Heart left ventricle (tissue), 13 donors: Measurements from ENCODE around the gene DGAT2.

Experiments
- POLR2A ChIP-seq, 2 donors: fragments of 450-650 bp; IDR thresholded peaks; one replicate each; pipeline ENCODE4 v1.6.1; 2017; ENCODE audit warnings: antibody characterized with exemption in 2 of 2, mild to moderate bottlenecking in 2 of 2, moderate library complexity in 2 of 2
- TF ChIP-seq, protein P1 (sequence below), 12 donors: fragments of 200-600 bp; sonication (generic) in 4 of 12; IDR thresholded peaks; one replicate each; pipeline versions ENCODE4 v1.5.0 to v1.8.0; 2018 to 2022; ENCODE audit warnings: antibody characterized with exemption in 12 of 12, mild to moderate bottlenecking in 5 of 12
- donor health status: ischemic (EF 13 %, LVEDD 7.1; RV severe dilation, severe dysfunction).
- donor health status: DM: no; HTN: yes; CAD: no.
- donor health status: DM: no; HTN: no; CAD: no.
- donor health status: ischemic (EF 25% LVEDD 6.9; RV normal size, moderate dysfunction).
- donor health status: ischemic (EF 25% LVEDD 5.7; RV mildly dilated, moderate dysfunction).
- donor health status: ischemic (EF 35%, LVEDD 5.7; RV mildly dilated, moderate dysfunction).
- donor health status: nonischemic (EF 11% LVEDD 7.7; RV severe dilation, severe dysfunction).
- donor health status: DM: yes; HTN: yes; CAD: no.
- donor health status: PGD.
- donor health status: ischemic (EF 29% LVEDD 5.4; RV normal size, mild dysfunction).
- donor health status: nonischemic (EF 23%, LVEDD 6.1; RV moderate dilation, normal function).

DNA sequence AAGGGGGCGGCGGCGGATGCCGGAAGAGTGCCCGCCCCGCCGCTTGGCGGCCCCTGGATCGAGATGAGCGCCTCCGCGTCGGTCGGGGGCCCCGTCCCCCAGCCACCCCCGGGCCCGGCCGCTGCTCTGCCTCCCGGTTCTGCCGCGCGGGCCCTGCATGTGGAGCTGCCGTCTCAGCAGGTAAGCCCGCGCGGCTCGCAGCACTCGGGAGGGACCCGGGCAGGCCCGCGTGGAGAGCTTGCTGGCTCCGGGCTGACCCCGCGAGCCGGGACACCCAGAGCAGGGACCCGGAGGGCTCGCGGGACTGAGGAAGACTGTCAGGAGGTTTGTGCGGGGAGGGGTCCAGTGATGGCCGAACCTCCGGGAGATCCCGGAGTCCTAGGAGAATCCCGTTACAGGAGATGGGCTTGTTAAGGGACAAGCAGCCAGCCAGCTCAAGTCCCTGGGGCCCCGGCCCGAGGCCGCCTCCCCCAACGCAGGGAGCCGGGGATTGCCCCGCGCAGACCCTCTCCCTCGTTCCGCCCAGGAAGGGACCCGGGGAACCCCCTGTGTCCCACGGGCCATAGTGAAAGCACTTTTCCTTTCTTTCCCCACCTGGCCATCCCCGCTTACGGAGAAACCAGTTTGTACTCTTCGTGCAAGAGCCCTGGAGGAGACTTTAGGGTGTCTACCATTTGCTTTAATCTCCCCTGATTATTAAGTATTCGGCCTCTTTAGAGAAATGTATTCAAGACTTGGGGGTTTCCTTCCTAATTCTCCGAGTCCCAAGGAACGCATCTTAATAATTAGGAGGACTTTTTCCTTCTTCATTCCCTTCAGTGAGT, 47.0 kb downstream of the DGAT2 start:
- TF ChIP-seq, protein P1, sequence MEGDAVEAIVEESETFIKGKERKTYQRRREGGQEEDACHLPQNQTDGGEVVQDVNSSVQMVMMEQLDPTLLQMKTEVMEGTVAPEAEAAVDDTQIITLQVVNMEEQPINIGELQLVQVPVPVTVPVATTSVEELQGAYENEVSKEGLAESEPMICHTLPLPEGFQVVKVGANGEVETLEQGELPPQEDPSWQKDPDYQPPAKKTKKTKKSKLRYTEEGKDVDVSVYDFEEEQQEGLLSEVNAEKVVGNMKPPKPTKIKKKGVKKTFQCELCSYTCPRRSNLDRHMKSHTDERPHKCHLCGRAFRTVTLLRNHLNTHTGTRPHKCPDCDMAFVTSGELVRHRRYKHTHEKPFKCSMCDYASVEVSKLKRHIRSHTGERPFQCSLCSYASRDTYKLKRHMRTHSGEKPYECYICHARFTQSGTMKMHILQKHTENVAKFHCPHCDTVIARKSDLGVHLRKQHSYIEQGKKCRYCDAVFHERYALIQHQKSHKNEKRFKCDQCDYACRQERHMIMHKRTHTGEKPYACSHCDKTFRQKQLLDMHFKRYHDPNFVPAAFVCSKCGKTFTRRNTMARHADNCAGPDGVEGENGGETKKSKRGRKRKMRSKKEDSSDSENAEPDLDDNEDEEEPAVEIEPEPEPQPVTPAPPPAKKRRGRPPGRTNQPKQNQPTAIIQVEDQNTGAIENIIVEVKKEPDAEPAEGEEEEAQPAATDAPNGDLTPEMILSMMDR (IDR thresholded peaks at IDR 0.05), result peak in 1 of 12 donors; percentile 4
- no peak for TF ChIP-seq POLR2A (IDR thresholded peaks at IDR 0.05)
